GM21737 (cell line): ENCODE results near the gene FYB2.
"Not testable (repeated sequence)": the region's sequence is repeated elsewhere in the genome, so short reads cannot be mapped to it uniquely, and the experiment has no call there.

ENCODE experiments used
- ATAC-seq: cut with Tn5 transposase; IDR thresholded peaks from one replicate; pipeline ENCODE4 v1.9.1; 2021; ENCODE audit warnings: mild to moderate bottlenecking, moderate library complexity; ENCODE audit not compliant: unreplicated experiment

The FYB2 gene

DNA sequence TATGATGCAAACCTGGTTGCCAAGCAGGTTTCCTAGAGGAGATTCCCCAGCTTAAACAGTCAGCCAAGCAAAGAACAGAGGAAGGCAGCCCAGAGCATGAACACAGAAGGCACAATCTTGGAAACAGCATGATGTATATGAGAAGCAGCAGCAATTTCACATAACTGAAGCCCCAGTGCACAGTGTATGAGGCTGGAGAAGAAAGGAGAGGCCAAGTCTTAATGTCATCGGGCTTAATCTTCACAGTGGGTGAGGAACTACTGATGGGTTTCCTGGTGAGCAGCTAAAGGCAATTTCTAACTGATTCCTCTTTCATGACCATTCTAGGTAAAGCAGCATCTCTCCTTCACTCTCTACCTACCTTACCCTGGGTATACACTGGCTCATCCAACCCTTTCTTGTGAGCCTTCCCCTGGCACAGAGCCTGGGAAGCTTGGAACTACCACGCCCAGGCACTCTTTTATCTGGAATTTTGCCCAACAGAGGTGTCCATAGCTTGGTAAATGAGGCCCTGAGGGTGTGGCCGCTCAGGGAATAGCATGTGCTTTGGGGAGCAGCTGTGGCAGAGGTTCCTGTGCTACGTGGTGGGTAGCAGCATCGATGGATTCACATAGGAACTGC is 22.0 kb downstream of the FYB2 start:
- ATAC-seq = no peak

DNA sequence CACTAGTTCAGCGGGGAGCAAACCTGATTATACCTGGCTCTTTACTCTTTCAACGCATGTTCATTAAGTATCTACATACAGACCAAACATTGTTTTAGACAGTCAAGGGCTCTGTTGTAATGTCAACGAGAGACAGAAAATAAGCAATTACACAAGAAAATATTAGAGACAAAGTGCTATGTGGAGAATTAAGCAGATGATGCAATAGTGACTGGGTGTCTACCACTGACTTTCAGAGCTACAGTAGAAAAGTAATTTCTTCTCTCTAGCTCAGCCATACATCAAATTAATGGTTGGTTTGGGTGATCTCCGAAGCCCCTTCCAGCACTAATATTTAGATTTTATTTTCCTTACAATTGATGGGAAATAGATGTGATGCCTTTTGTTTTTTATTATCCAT is 23.3 kb downstream of the FYB2 start:
- ATAC-seq = no peak

DNA sequence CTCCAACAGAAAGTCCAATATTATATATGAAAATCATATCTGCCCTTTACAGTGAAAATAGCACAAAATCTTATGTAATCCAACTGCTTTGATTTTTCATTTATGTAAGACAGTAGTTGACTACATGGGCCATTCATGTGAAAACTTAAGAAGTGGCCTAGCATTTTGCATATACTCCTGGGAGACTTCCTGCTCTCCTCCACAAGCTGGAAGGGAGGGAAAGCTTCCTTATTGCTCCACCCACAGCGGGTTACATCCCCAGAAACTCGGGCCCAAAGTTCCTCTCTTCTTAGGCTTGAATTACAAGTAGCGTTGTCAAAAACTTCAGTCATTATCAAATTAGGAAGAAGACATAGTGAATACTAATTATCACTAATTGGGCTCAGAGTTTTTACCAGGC is 29.2 kb downstream of the FYB2 start:
- no peak for ATAC-seq

DNA sequence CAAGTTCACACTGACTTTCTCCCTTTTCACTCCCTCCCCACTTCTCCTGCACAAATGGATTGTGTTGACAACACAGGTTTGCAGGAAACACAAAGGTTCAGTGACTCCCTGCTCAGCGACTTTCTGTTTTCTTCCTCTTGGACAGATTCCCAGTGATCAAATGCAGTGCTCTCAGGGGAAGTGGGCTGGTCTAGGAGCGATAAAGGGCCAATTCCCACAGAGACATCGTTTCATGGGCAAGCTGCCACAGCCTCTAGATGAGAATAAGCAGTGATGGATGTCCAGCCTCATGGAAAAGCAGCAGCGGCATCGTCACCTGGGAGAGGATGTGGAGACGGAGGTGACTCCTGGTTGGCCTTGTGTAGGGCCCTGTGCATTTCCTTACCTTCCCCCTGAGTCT is 30.6 kb downstream of the FYB2 start:
- no peak for ATAC-seq

DNA sequence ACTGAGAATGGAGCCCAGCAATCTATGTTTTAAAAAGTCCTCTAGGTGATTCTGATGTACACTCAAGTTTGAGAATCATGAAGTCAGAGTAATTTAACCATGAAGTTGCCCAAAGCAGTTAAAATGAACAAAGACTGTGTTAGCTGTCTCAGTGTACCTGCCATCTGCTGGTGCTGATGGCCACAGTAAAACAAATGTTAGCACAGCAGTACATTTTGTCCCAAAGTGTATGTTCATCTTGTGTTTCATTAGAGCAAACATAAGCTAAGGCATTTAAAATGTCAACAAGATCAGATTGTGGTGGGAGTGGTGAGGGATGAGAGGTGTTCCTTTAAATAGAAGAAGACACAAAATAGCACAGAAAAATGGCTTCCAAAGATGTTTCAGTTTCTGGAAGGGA is 31.1 kb downstream of the FYB2 start:
- no peak for ATAC-seq

DNA sequence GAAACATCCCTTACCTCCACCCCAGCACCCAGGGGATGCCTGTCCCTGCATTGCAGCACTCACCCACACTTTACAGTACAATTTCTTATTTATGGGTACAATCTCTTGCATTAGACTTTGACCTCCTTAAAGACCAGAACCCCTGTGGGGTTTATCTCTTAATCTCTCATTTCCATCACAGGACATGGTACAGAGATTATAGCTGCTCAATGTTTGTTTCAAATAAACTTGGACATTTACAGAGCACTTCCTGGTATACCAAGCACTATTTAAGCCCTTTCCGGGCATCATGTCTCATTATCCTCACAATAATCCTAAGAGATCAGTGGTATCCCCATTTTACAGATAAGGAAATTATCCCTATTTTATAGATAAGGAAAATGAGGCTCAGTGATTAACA is 31.9 kb downstream of the FYB2 start:
- ATAC-seq = no peak

DNA sequence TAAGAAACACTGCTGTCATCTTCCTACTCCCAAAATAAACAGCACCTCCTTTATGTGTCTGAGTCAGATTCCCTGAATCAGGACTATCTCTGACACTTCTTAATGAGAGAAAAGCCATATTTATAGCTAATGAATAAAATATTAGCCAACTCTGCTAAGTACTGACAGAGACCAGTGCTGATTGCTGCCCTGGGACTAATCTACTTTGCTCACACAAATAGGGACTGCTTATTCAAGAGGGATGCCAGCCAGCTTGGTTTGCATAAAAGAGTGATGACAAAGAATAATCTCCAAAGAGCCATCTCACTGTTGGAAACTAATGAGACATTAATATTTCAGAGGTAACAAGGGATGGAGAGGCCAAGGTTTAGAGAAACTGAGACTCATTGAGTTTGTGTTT is 36.4 kb downstream of the FYB2 start:
- no peak for ATAC-seq

DNA sequence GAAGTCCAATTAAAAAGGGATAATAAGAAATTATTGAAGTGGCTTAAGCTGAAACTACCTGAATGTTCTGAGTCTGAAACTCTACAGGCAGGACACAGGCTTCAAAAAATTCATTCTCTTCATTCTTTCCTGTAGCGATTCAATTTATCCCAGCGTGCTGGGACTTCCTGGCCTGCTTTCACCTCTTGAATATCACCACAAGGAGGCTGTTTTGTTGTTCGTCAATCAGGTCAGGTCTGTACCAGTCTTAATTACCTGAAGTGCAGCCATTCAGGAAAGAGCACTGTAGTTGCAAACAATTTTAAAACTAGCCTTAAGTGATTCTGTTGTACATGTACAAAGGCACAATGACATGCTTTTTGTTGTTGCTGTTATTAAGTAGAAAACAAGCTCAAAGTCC is 38.4 kb downstream of the FYB2 start:
- ATAC-seq = no peak

DNA sequence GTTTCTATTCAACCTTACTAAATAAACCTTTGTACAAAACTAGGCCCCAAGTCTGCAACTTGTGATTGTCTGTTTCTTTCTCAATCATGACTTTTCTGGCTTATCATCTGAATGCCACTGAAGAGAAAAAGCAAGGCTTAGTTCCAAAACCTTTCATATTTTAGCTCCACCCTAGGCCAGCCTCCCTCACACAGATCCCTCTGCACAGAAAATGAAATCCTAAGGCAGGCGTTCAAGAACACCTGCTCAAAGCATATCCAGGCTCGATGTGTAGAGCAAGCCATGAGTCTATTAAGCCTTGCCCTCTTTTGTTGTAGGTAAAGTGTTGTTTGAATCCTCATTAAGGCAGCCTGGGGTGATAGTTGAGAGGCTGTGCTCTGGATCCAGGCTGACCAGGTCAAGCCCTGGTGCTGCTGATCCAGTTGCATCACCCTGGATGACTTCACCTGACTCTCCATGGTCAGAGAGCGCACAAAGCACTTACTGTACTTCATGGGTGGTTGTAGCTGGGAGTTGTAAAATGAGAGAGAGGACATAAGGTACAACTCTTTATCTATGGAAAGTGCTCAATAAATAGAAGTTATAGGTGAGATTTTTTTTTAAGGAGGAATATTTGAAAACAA is 39.0 kb downstream of the FYB2 start:
- ATAC-seq = no peak

DNA sequence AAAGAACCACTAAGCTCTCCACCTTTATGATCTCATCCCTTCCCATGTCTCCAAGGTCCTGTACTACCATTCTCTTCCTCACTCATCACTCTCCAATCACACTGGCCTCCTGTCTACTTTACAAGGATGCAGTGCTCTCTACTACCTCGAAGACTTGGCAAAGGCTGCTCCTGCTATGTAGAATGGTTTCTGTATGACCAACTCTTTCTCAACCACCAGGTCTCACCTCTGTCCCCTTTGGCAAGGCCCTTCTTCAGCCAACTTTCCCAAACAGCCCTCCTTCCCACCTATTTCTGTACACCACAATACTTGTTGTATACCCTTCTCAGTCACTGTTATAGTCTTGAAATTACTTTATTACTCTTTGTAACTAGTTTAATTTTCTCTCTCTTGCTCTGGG is 41.2 kb downstream of the FYB2 start:
- no peak for ATAC-seq

DNA sequence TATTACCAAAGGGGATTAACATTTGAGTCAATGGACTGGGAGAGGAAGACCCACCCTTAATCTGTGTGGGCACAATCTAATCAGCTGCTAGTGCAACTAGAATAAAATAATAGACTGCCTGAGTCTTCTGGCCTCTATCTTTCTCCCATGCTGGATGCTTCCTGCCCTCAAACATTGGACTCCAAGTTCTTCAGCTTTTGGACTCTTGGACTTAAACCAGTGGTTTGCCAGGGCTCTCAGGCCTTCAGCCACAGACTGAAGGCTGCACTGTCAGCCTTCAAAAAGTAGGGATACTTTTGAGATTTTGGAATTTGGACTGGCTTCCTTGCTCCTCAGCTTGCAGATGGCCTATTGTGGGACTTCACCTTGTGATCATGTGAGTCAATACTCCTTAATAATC is 44.5 kb downstream of the FYB2 start:
- ATAC-seq = not testable (repeated sequence)

DNA sequence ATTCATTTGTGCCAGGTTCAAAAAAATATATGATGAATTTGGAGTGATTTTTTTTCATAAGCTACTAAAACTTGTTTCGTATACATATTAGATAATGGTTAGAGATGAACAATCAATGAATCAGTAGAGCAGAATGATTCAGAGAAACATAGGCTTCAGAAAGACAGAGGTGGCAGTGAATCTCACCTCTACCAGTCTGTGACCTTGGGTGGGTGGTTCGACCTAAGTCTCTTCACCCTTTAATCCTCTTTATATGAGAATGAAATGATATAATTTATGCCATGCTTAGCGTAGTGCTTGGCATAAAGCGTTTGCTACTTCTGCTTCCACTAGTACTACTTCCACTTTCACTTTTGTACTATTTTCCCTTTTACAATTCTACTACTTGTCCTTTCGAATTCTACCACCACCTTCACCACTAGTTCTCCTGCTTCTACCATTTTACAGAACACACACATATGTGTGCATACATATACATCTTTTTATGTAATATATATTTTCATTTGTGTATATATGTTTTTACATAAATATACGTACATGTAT is 45.1 kb downstream of the FYB2 start:
- no peak for ATAC-seq

DNA sequence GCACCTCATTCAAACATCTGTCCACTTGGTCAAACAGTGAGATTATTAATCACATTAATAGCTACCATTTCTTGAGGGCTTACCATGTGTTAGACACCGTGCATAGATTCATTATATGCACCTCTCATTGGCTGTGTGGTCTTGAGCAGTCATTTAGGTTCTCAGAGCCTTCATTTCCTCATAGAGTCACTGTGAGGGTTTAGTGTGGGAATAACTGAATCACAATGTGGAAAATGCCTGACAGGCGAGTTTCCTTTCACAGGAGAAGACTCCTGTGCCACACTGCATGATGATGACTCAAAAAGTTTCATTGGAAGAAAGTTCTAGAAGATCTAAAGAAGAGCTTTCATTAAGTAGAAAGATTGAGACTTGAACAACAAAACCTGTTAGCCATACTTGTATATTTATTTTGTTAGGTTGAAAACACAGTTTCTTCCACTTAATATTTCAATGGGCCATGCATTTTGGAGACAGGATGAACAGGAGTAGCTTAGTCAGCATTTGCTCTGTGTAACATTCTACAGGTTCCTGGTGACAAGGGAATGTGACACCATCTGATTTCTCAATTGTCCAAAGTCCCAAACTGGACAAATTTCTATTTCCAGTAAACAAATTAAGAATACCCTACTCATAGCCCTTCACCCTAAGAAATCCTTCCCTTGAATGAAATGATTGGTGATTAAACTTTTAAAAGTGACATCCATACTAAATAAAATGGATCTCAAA is 45.7 kb downstream of the FYB2 start:
- no peak for ATAC-seq

DNA sequence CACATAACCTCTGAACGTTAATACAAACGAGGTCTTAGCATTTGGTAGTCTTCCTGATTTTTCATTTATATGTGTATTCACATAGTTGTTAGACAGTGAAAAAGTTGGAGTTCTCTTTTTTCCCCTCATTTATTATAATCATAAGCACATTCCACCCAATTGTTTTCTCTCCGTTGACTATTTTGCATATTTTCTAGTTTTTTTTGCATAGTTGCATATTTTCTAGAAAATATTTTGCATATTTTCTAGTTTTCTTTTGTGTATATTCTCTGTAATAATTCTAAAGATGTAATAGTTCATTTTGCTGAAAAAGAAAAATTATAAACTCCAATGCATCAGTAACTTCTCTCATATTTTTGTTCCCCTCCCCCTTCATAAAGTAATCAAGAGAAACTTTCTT is 47.5 kb downstream of the FYB2 start:
- no peak for ATAC-seq

DNA sequence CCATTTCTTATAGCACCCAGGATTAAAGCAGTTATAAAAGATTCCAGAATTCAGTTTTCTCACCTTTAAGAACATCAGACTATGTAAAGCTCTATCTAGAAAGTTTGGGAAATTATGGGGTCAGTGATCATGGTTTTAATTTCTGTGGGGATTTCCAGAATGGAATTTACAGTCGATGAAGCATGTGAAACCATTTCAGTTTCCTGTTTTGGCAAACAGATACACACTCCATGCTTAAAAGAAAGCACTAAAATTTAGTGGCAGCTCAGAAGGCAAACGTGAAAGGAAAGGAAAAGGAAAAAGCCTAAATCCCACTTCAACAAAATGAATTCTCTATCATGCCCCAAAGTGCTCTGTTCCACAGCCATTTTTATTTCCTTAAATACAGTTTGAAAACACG is 60.4 kb downstream of the FYB2 start:
- ATAC-seq = no peak

DNA sequence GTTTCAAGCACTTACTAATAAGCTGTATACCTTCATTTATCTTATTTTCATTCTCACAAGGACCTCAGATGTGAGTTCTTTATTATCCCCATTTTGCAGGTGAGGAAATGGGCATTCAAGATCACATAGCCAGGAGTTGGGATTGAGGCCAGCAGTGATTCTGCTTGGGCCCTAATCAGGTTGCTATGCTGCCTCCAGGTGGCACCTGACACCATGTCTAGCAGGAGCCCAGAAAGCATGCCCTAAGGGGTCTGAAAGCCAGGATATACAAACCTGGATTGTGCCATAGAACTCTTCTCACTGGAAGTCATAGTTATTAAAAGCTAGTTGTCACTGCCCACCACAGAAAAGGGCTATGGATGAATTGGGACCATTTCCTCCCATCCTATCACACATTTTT is 61.1 kb downstream of the FYB2 start:
- ATAC-seq = no peak

DNA sequence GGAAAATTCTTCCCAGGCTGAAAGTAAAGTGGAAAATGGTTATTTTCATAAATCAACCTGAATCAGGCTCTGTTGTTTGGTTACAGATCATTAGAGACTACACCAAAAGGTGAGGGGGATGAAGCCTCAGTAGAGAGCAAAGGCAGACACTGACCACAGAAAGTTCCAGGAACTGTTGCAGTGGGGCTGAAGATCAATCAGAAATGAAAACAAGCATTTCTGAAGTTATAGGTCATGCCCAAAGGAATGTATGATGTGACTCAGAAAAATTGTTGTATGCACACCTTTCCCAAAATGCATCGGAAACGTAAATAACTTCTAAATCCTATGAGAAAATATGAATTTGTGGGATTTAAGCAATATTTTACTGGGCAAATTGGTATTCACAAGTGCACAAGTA is 63.3 kb downstream of the FYB2 start:
- ATAC-seq = no peak

DNA sequence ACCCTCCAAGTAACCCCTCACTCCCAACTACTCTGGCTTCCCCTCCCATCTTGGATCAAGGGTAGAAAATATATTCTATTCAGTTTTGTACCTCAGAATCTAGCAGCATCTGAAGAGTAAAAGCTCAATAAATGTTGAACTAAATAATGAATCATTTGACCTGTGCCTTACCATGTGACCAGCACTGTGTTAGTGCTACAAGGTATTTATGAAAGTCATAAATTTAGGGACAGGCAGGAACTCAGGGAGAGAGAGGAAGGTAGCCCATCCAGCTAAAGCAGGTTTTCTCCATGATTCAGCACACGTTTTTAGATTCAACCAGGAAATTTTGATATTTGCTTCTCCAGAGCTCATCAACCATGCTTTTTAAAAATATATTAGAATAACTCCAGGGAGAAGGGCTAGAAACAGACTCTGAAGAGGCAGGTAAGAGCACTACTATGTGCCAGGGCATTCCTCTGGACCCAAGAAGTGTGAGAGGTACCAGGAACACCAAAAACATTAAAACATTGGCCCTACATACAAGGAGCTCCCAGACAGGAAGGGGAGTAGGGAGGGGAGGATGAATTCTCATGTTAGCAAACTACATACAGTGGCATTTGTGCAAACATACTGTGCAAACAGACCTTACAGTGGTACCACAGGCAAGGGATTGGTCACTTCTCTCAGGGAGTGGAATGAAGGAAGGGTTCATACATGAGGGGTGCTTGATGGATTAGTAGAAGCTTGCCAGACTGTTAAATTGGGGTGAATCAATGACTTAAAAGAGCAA is 64.3 kb downstream of the FYB2 start:
- ATAC-seq = no peak

DNA sequence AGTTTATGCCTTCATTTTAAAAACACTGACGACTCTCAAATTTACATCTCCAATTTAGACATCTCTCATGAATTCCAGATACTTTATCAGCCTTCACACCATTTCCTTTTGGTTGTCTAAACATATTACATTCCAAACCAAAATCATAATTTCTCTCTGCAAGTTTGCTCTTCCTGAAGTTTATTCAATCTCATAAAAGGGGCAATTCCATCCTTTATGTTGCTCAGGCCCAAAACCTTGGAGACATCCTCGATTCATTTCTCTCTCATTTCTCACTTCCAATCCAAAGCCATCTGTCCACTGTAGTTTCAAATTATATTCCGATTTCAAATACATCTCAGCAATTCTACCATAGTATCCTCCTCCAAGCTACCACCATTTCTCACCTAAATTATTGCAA is 74.0 kb downstream of the FYB2 start:
- ATAC-seq = no peak

DNA sequence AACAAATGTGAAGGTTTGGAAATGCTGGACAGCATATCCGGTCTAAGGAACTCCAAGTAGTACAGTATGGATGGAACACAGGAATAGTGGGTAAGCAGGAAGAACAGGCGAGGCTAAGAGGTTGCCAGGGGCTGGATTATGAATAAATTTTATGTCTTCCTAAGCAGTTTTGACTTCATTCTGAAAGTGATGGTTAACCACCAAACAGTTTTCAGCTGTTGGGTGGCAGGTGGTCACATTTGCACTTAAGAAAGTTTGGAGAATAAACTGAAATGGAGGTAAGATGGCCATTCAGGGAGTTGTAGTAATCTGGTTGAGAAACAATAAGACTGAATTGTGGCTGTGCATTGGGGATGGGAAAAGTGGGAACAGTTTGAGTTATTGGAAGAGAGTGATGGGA is 90.2 kb downstream of the FYB2 start:
- no peak for ATAC-seq

DNA sequence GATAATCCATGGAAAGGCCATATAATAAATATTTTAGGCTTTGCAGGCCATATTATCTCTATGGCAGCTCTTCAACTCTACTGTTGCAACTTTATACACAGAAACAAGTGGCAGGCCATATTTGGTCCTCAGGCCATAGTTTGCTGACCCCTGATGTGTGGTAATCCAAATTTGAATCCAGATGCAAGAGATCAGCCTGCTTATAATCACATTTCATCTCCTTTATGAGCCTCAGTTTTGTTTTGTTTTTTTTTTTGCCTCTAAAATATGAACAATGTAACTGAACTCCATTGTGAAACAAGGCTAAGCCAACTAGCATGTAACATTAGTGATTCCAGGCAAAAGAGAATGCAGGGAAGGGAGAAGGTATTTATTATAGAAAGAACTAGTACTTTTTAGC is 92.5 kb downstream of the FYB2 start:
- ATAC-seq = no peak

DNA sequence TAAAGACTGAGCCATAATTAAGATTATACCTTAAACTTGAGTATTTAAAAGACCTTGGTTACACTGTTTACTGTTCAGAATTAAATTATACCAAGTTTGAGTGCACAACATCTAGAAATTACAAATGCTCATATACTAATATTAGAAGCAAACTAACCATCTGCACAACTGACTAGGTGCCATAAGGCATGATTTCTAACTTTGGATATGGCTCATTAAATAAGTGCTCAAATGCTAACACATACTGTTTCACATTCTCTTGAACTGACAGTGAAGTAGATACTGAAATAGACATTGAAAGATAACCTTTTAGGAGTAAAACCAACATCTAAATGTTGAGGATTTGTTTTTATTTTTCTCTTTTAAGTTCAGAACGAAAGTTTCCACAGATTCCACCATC is 100.0 kb downstream of the FYB2 start:
- ATAC-seq = no peak
